CD4-positive, alpha-beta memory T cell (primary cell): ENCODE results near the gene PDE6B. TPM values are rescaled to one million over a fixed set of nuclear protein-coding genes. Genes with fewer than 3 reads are reported as not detected.

Experiments
- CTCF ChIA-PET: fragments of 350-600 bp; sonication (Branson Sonifier 250); formaldehyde crosslinking; loops from one replicate; lab custom pipeline; 2021; ENCODE audit warnings: inconsistent platforms; ENCODE audit not compliant: partially characterized antibody; lab: Charles Lee
- POLR2A ChIA-PET: fragments of 350-600 bp; sonication (Branson Sonifier 250); formaldehyde crosslinking; loops from one replicate; lab custom pipeline; 2021; ENCODE audit not compliant: partially characterized antibody; lab: Charles Lee
- DNase-seq, 5 donors: peaks; one replicate each; pipeline versions ENCODE4 v3.0.0 to v3.0.0-alpha.2; 2020 to 2022; ENCODE audit warnings: mixed read lengths in 1 of 5
- H3K27ac ChIP-seq: one replicate; pipeline ENCODE4 v1.7.0; 2013; ENCODE audit warnings: low read depth, low read length
- H3K27me3 ChIP-seq: 2 replicates; pipeline ENCODE4 v1.7.0; 2013; ENCODE audit warnings: mild to moderate bottlenecking, low read length, moderate library complexity; ENCODE audit not compliant: insufficient read depth
- H3K36me3 ChIP-seq: 2 replicates; pipeline ENCODE4 v1.7.0; 2013; ENCODE audit warnings: mild to moderate bottlenecking, low read length, moderate library complexity; ENCODE audit not compliant: insufficient read depth
- H3K4me1 ChIP-seq: 2 replicates; pipeline ENCODE4 v1.7.0; 2013; ENCODE audit warnings: mild to moderate bottlenecking, low read length, moderate library complexity; ENCODE audit not compliant: insufficient read depth
- H3K4me3 ChIP-seq, 2 donors: one replicate each; pipeline ENCODE4 v1.7.0; 2013; ENCODE audit warnings: low read length in 2 of 2, mild to moderate bottlenecking in 1 of 2
- H3K9me3 ChIP-seq, 2 donors: one replicate each; pipeline ENCODE4 v1.7.0; 2013; ENCODE audit warnings: low read length in 2 of 2, control low read depth in 1 of 2; ENCODE audit not compliant: control insufficient read depth in 1 of 2
- H3K27ac Mint-ChIP-seq, 7 donors: one replicate each; pipeline ENCODE4 v1.8.0; 2020 to 2021; ENCODE audit warnings: mixed read lengths in 7 of 7, mild to moderate bottlenecking in 6 of 7, inconsistent platforms in 3 of 7, moderate library complexity in 3 of 7
- H3K27me3 Mint-ChIP-seq, 2 donors: one replicate each; pipeline ENCODE4 v1.8.0; 2020 to 2021; ENCODE audit warnings: mixed read lengths in 2 of 2
- H3K36me3 Mint-ChIP-seq, 2 donors: one replicate each; pipeline ENCODE4 v1.8.0; 2020 to 2021; ENCODE audit warnings: mixed read lengths in 2 of 2, inconsistent platforms in 1 of 2, mild to moderate bottlenecking in 1 of 2
- H3K4me1 Mint-ChIP-seq, 4 donors: one replicate each; pipeline ENCODE4 v1.8.0; 2020 to 2021; ENCODE audit warnings: mixed read lengths in 4 of 4, mild to moderate bottlenecking in 1 of 4
- H3K4me3 Mint-ChIP-seq, 8 donors: one replicate each; pipeline ENCODE4 v1.8.0; 2020 to 2021; ENCODE audit warnings: mixed read lengths in 8 of 8, mild to moderate bottlenecking in 7 of 8, moderate library complexity in 6 of 8, inconsistent platforms in 3 of 8
- H3K9me3 Mint-ChIP-seq, 8 donors: one replicate each; pipeline ENCODE4 v1.8.0; 2020 to 2021; ENCODE audit warnings: mixed read lengths in 8 of 8, mild to moderate bottlenecking in 5 of 8, inconsistent platforms in 3 of 8, moderate library complexity in 1 of 8
- intact Hi-C: fragments of 100-400 bp; cut with micrococcal nuclease; formaldehyde crosslinking; loops from one replicate; pipeline ENCODE4 v1.15.1; 2023
- polyA plus RNA-seq, 2 donors: library from polyadenylated mRNA; unstranded; fragments of 300-500 nt; fragmentation: Illumina TruSeq; gene quantifications; one replicate each; pipeline ENCODE4 v1.2.3, GENCODE V29; 2021
- total RNA-seq, 2 experiments: library from RNA; stranded (reverse); gene quantifications; one replicate each; pipeline ENCODE4 v1.2.3, GENCODE V29; 2021

Gene PDE6B
- total and polyA plus RNA-seq, 4 experiments from 2014 or later: 15.3 to 17.6 (median 15.7) TPM

GRCh38 chr4:706834-707598 lies 81.6 kb downstream of the PDE6B start:
- no peak overlapping the region for H3K27ac Mint-ChIP-seq
- no peak overlapping the region for H3K4me3 Mint-ChIP-seq
- peaks cover 29% of the 10 kb centered on the region for H3K4me1 ChIP-seq
- no peaks in the 10 kb centered on the region for H3K9me3 ChIP-seq
- peaks cover 0 to 2% of the 10 kb centered on the region in 2 donors for H3K36me3 Mint-ChIP-seq
- no peak overlapping the region for H3K4me3 ChIP-seq
- no peaks in the 10 kb centered on the region for H3K9me3 Mint-ChIP-seq
- intact Hi-C loops: no loop called here
- H3K27me3 Mint-ChIP-seq: no peaks in the 10 kb centered on the region
- no peaks in the 10 kb centered on the region for H3K27me3 ChIP-seq
- peaks cover 12 to 32% (median 16%) of the 10 kb centered on the region in 4 donors for H3K4me1 Mint-ChIP-seq
- no peak for DNase-seq
- ChIA-PET POLR2A (no interaction called here), CTCF (no interaction called here)
- H3K36me3 ChIP-seq: no peaks in the 10 kb centered on the region
- peak overlapping the region; percentile 93 for H3K27ac ChIP-seq

DNA sequence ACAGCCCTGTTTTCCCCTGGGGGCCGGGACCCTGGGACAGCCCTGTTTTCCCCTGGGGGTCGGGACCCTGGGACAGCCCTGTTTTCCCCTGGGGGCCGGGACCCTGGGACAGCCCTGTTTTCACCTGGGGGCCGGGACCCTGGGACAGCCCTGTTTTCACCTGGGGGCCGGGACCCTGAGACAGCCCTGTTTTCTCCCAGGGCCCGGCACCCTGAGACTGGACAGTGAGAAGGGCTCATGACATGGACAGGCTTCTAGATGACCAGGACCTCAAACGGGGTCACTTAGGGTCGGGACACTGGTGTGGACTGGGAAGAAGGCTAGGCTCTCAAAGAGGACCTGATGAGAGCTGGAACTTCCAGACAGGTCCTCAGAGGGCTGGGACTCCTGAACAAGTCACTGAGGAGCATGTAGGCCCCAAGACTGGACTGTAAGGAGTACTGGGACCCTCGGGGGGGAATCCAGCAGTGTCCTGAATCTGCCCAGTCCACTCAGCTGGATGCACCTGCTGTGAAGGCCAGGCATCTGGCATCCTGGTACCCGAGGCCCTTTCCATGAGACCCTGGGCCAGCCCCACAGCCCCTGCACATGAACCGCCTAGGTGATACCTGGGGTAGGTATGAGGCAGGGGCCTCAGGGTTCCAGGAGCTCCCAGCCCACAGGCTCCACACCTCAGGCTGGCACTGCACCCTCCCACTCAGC lies 82.7 kb downstream of the PDE6B start:
- H3K27ac Mint-ChIP-seq: peak overlapping the region in 3 of 7 donors; percentile 15 to 71 (median 55)
- CTCF ChIA-PET: no interaction called here
- H3K36me3 Mint-ChIP-seq: peaks cover 0 to 2% of the 10 kb centered on the region in 2 donors
- POLR2A ChIA-PET: no interaction called here
- peaks cover 29% of the 10 kb centered on the region for H3K4me1 ChIP-seq
- no peak for DNase-seq
- H3K27me3 ChIP-seq: no peaks in the 10 kb centered on the region
- H3K4me3 ChIP-seq: no peak overlapping the region
- H3K9me3 ChIP-seq: no peaks in the 10 kb centered on the region
- H3K4me1 Mint-ChIP-seq: peaks cover 10 to 32% (median 19%) of the 10 kb centered on the region in 4 donors
- no peak overlapping the region for H3K27ac ChIP-seq
- no peaks in the 10 kb centered on the region for H3K27me3 Mint-ChIP-seq
- H3K9me3 Mint-ChIP-seq: no peaks in the 10 kb centered on the region
- intact Hi-C loops: no loop called here
- H3K4me3 Mint-ChIP-seq: peak overlapping the region in 3 of 8 donors; percentile 25 to 44 (median 34)
- H3K36me3 ChIP-seq: no peaks in the 10 kb centered on the region

GRCh38 chr4:708631-708933 lies 83.2 kb downstream of the PDE6B start:
- intact Hi-C loops: no loop called here
- no peaks in the 10 kb centered on the region for H3K9me3 Mint-ChIP-seq
- no peaks in the 10 kb centered on the region for H3K27me3 Mint-ChIP-seq
- H3K4me3 Mint-ChIP-seq: peak overlapping the region in 5 of 8 donors; percentile 11 to 60 (median 46)
- Histone ChIP-seq H3K4me1 (peaks cover 29% of the 10 kb centered on the region), H3K4me3 (no peak overlapping the region), H3K27ac (no peak overlapping the region), H3K36me3 (no peaks in the 10 kb centered on the region), H3K9me3 (no peaks in the 10 kb centered on the region), H3K27me3 (no peaks in the 10 kb centered on the region)
- H3K4me1 Mint-ChIP-seq: peaks cover 10 to 32% (median 19%) of the 10 kb centered on the region in 4 donors
- ChIA-PET CTCF (no interaction called here), POLR2A (interaction anchor here (1.5 kb wide), 1 partner anchor 34 kb away, joined by 4 read pairs; the partner anchor contains the start of genes ATP5ME and MYL5)
- peak overlapping the region in 2 of 7 donors; percentile 66 to 71 for H3K27ac Mint-ChIP-seq
- DNase-seq: no peak
- H3K36me3 Mint-ChIP-seq: peaks cover 0 to 2% of the 10 kb centered on the region in 2 donors

- no peak for DNase-seq
- Mint-ChIP-seq H3K9me3 (no peaks in the 10 kb centered on the region), H3K27ac (peak overlapping the region in 3 of 7 donors; percentile 4 to 66 (median 38)), H3K36me3 (peaks cover 0 to 2% of the 10 kb centered on the region in 2 donors), H3K4me1 (peaks cover 10 to 32% (median 20%) of the 10 kb centered on the region in 4 donors), H3K4me3 (peak overlapping the region in 3 of 8 donors; percentile 13 to 36 (median 29)), H3K27me3 (no peaks in the 10 kb centered on the region)
- POLR2A ChIA-PET: interaction anchor here (1.0 to 1.5 kb wide), 2 partner anchors 35 to 43 kb away, joined by 3 to 4 read pairs; partner anchors contain the start of genes ATP5ME and MYL5
- Histone ChIP-seq H3K4me1 (peaks cover 29% of the 10 kb centered on the region), H3K27me3 (no peaks in the 10 kb centered on the region), H3K36me3 (no peaks in the 10 kb centered on the region), H3K9me3 (no peaks in the 10 kb centered on the region), H3K4me3 (no peak overlapping the region), H3K27ac (no peak overlapping the region)
- intact Hi-C loops: no loop called here
- CTCF ChIA-PET: no interaction called here
Measured at GRCh38 chr4:709348-709747, 84.0 kb downstream of the PDE6B start.

GRCh38 chr4:710116-710515 lies 84.7 kb downstream of the PDE6B start:
- Histone ChIP-seq H3K9me3 (no peaks in the 10 kb centered on the region), H3K27me3 (no peaks in the 10 kb centered on the region), H3K36me3 (no peaks in the 10 kb centered on the region), H3K4me1 (peaks cover 24% of the 10 kb centered on the region), H3K27ac (no peak overlapping the region), H3K4me3 (no peak overlapping the region)
- Mint-ChIP-seq H3K27me3 (no peaks in the 10 kb centered on the region), H3K9me3 (no peaks in the 10 kb centered on the region), H3K4me3 (peak overlapping the region in 2 of 8 donors; percentile 21 to 36), H3K36me3 (peaks cover 0 to 5% of the 10 kb centered on the region in 2 donors), H3K4me1 (peaks cover 11 to 34% (median 24%) of the 10 kb centered on the region in 4 donors), H3K27ac (peak overlapping the region in 2 of 7 donors; percentile 8 to 66)
- no peak for DNase-seq
- intact Hi-C loops: no loop called here
- POLR2A ChIA-PET: interaction anchor here (0.8 to 1.5 kb wide), 3 partner anchors 36 to 44 kb away, joined by 3 to 4 read pairs (median 3); partner anchors contain the start of genes ATP5ME and MYL5
- CTCF ChIA-PET: no interaction called here

- Histone ChIP-seq H3K27me3 (no peaks in the 10 kb centered on the region), H3K36me3 (no peaks in the 10 kb centered on the region), H3K9me3 (no peaks in the 10 kb centered on the region), H3K4me3 (no peak overlapping the region), H3K27ac (no peak overlapping the region), H3K4me1 (peaks cover 21% of the 10 kb centered on the region)
- DNase-seq: no peak
- Mint-ChIP-seq H3K9me3 (no peaks in the 10 kb centered on the region), H3K27ac (no peak overlapping the region), H3K4me1 (peaks cover 13 to 37% (median 22%) of the 10 kb centered on the region in 4 donors), H3K36me3 (peaks cover 0 to 5% of the 10 kb centered on the region in 2 donors), H3K4me3 (no peak overlapping the region), H3K27me3 (no peaks in the 10 kb centered on the region)
- ChIA-PET POLR2A (interaction anchor here (0.8 kb wide), 1 partner anchor 37 kb away, joined by 3 read pairs; the partner anchor contains the start of genes ATP5ME and MYL5), CTCF (interaction anchor here (1.2 kb wide), 1 partner anchor 32 kb away, joined by 3 read pairs; no protein-coding TSS in a partner anchor)
- intact Hi-C loops: no loop called here
Measured at GRCh38 chr4:710916-711315, 85.5 kb downstream of the PDE6B start.

DNA sequence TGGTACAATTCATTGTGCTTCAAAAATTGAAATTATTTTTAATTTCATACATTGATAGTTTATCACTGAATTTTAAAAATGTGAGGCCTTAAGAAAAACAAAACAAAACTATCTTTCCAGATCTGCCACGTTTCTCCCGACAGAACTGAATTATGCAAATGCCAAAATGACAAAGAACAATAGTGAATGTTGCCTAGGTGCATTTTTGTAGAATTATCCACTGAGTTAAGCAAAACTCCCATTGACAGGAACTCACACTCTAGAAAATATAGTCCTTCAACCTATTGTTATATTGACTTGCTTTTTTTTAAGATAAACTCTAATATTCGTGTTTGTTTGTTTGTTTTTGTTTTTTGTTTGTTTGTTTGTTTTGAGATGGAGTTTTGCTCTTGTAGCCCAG lies 86.7 kb downstream of the PDE6B start:
- intact Hi-C loops: no loop called here
- H3K4me1 ChIP-seq: peaks cover 12% of the 10 kb centered on the region
- ChIA-PET POLR2A (no interaction called here), CTCF (no interaction called here)
- H3K27me3 ChIP-seq: no peaks in the 10 kb centered on the region
- H3K9me3 Mint-ChIP-seq: no peaks in the 10 kb centered on the region
- H3K27ac ChIP-seq: no peak overlapping the region
- peaks cover 0 to 5% of the 10 kb centered on the region in 2 donors for H3K36me3 Mint-ChIP-seq
- peaks cover 15 to 41% (median 22%) of the 10 kb centered on the region in 4 donors for H3K4me1 Mint-ChIP-seq
- H3K4me3 Mint-ChIP-seq: no peak overlapping the region
- H3K27ac Mint-ChIP-seq: peak overlapping the region in 1 of 7 donors; percentile 25
- no peaks in the 10 kb centered on the region for H3K9me3 ChIP-seq
- no peak overlapping the region for H3K4me3 ChIP-seq
- no peak for DNase-seq
- H3K27me3 Mint-ChIP-seq: no peaks in the 10 kb centered on the region
- H3K36me3 ChIP-seq: no peaks in the 10 kb centered on the region
